ENCODE measurements around the gene SLC2A9. TPM values are rescaled to one million over a fixed set of nuclear protein-coding genes. Genes with fewer than 3 reads are reported as not detected.

Gene SLC2A9
- total and polyA plus RNA-seq, 2 of the 13 experiments (the other 11 are each of a cell fraction or from before 2014, with no cell fraction given): 36.2 to 42.3 TPM

- TF ChIP-seq SCMH1 (CRISPR knock-in tag; IDR thresholded peaks at IDR 0.05; ENCODE audit: borderline replicate concordance): no peak
- no peak for TF ChIP-seq ZNF460 (CRISPR knock-in tag; IDR thresholded peaks at IDR 0.05; ENCODE audit: borderline replicate concordance)
- TF ChIP-seq SAFB2 (CRISPR knock-in tag; IDR thresholded peaks at IDR 0.05; ENCODE audit: borderline replicate concordance, low read depth): no peak
- no peak for TF ChIP-seq NFKBIZ (CRISPR knock-in tag; IDR thresholded peaks at IDR 0.05)
- TF ChIP-seq SP5 (CRISPR knock-in tag; IDR thresholded peaks at IDR 0.05; ENCODE audit: borderline replicate concordance, low read depth): no peak
- no peak for TF ChIP-seq POLR2AphosphoS2 (IDR thresholded peaks at IDR 0.05; ENCODE audit: low read depth, low read length)
- TF ChIP-seq PHF5A (CRISPR knock-in tag; IDR thresholded peaks at IDR 0.05; ENCODE audit: low read depth, unreplicated experiment): no peak
- ChIA-PET POLR2A (no interaction called here), CTCF (ENCODE audit: low intra/inter-chr PET ratio, low total read pairs) (no interaction called here)
- H3K4me1 ChIP-seq (ENCODE audit: insufficient read depth, low read length): peaks cover 72% of the 10 kb centered on the region
- no peak for DNase-seq (ENCODE audit: low spot score)
- H3K4me2 ChIP-seq (ENCODE audit: low read depth, low read length): no peak overlapping the region
- no peak overlapping the region for H3K27ac ChIP-seq (ENCODE audit: extremely low read length, insufficient read depth, low read length)
- intact Hi-C loops (cut with micrococcal nuclease; ENCODE audit: unreplicated experiment) (no loop called here), in situ Hi-C loops (cut with HindIII; ENCODE audit: extremely low pct_ligation_motif_present, low pct_unique_long_range_greater_than_20kb) (no loop called here)
- FAIRE-seq: no peak
- no peak overlapping the region for H3K9ac ChIP-seq (ENCODE audit: insufficient read depth, low read depth, low read length)
- peaks cover 31 to 73% of the 10 kb centered on the region in 2 experiments for H3K36me3 ChIP-seq (replicated peaks in 1 of 2; ENCODE audit: control insufficient read depth in 1 of 2, insufficient read depth in 2 of 2, low read length in 2 of 2)
- no peak overlapping the region for H2AFZ ChIP-seq (ENCODE audit: low read length)
- no peak for ATAC-seq
- no peak overlapping the region for H3K4me3 ChIP-seq (replicated peaks in 1 of 3; ENCODE audit: insufficient read depth in 1 of 3, low read depth in 2 of 3, low read length in 3 of 3)
- H4K20me1 ChIP-seq (ENCODE audit: insufficient read depth, low read length): peaks cover 30% of the 10 kb centered on the region
- BruUV-seq (replicated peaks): no TSS peak
- H3K9me3 ChIP-seq (ENCODE audit: low read length): no peaks in the 10 kb centered on the region
- no peaks in the 10 kb centered on the region for H3K27me3 ChIP-seq (ENCODE audit: control insufficient read depth in 1 of 2, insufficient read depth in 2 of 2, low read length in 2 of 2)
- peaks cover 69% of the 10 kb centered on the region for H3K79me2 ChIP-seq (ENCODE audit: insufficient read depth, low read length)
- 100% methylated on average over 2 of the region's 4 CpGs for WGBS (ENCODE audit: low lambda C conversion rate)
These were observed 23.4 kb downstream of the SLC2A9 start for GRCh38 chr4:9997886-9998285.

GRCh38 chr4:9996319-9997110 is 24.8 kb downstream of the SLC2A9 start:
- ChIA-PET CTCF (ENCODE audit: low intra/inter-chr PET ratio, low total read pairs) (no interaction called here), POLR2A (no interaction called here)
- Histone ChIP-seq H3K79me2 (ENCODE audit: insufficient read depth, low read length) (peaks cover 58% of the 10 kb centered on the region), H3K27ac (ENCODE audit: extremely low read length, insufficient read depth, low read length) (peak overlapping the region; percentile 31), H3K9me3 (ENCODE audit: low read length) (no peaks in the 10 kb centered on the region), H3K36me3 (replicated peaks in 1 of 2; ENCODE audit: control insufficient read depth in 1 of 2, insufficient read depth in 2 of 2, low read length in 2 of 2) (peaks cover 28 to 77% of the 10 kb centered on the region in 2 experiments), H3K4me2 (ENCODE audit: low read depth, low read length) (no peak overlapping the region), H3K9ac (ENCODE audit: insufficient read depth, low read depth, low read length) (no peak overlapping the region), H3K4me1 (ENCODE audit: insufficient read depth, low read length) (peaks cover 58% of the 10 kb centered on the region), H3K27me3 (ENCODE audit: control insufficient read depth in 1 of 2, insufficient read depth in 2 of 2, low read length in 2 of 2) (no peaks in the 10 kb centered on the region), H2AFZ (ENCODE audit: low read length) (no peak overlapping the region), H3K4me3 (replicated peaks in 1 of 3; ENCODE audit: insufficient read depth in 1 of 3, low read depth in 2 of 3, low read length in 3 of 3) (no peak overlapping the region), H4K20me1 (ENCODE audit: insufficient read depth, low read length) (peaks cover 25% of the 10 kb centered on the region)
- ATAC-seq (peak; percentile 76), FAIRE-seq (no peak), DNase-seq (ENCODE audit: low spot score) (no peak)
- 83% methylated on average over 6 of the region's 6 CpGs for WGBS (ENCODE audit: low lambda C conversion rate)
- intact Hi-C loops (cut with micrococcal nuclease; ENCODE audit: unreplicated experiment): no loop called here
- no TSS peak for BruUV-seq (replicated peaks)
- in situ Hi-C loops (cut with HindIII; ENCODE audit: extremely low pct_ligation_motif_present, low pct_unique_long_range_greater_than_20kb): no loop called here
- TF ChIP-seq XRCC5 (optimal IDR thresholded peaks at IDR 0.05; ENCODE audit: low read length) (peak; percentile 34), ZBTB26 (CRISPR knock-in tag; IDR thresholded peaks at IDR 0.05; ENCODE audit: borderline replicate concordance) (no peak), ZNF776 (CRISPR knock-in tag; IDR thresholded peaks at IDR 0.05) (no peak), ZNF12 (CRISPR knock-in tag; IDR thresholded peaks at IDR 0.05) (no peak), AHR (CRISPR knock-in tag; IDR thresholded peaks at IDR 0.05) (no peak), ZNF550 (CRISPR knock-in tag; IDR thresholded peaks at IDR 0.05; ENCODE audit: borderline replicate concordance) (no peak), RAD51 (IDR thresholded peaks at IDR 0.05; ENCODE audit: borderline replicate concordance) (no peak), ARNT (IDR thresholded peaks at IDR 0.05) (no peak)

Measured in HepG2 (cell line).